OCI-LY7 (cell line): ENCODE results near the gene KRT28.

Source experiments
- EZH2phosphoT487 ChIP-seq: fragments of 200-600 bp; sonication (generic); IDR thresholded peaks from 2 replicates; pipeline ENCODE4 v1.6.1; 2018; ENCODE audit warnings: low read depth, borderline replicate concordance, mild to moderate bottlenecking, mixed run types, antibody characterized with exemption, low read length, moderate library complexity, mixed read lengths
- TF ChIP-seq, protein P1 (sequence below): fragments of 200-600 bp; sonication (generic); conservative IDR thresholded peaks from 2 replicates; pipeline ENCODE4 v1.5.1; 2014; ENCODE audit warnings: mild to moderate bottlenecking, antibody characterized with exemption, low read length, moderate library complexity, mixed read lengths

DNA sequence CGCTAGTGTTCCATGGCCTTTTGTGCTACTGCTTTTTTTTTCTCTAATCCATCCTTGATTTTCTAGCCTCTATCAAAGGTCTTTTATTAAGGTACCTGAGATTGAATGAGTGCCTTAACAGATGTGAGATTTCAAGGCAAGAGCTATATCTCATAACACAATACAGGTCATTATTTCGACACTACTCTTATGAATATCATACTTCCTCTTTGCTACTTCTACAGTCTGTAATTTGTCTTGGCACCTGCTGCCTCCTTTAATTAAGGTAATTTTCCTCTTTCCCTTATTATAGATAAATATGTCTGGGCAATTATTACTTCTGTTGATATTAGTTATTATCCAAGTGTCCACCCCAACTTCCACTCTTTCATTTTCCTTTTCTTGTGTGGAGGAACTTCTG is 5.3 kb downstream of the KRT28 start:
- TF ChIP-seq, protein P1, sequence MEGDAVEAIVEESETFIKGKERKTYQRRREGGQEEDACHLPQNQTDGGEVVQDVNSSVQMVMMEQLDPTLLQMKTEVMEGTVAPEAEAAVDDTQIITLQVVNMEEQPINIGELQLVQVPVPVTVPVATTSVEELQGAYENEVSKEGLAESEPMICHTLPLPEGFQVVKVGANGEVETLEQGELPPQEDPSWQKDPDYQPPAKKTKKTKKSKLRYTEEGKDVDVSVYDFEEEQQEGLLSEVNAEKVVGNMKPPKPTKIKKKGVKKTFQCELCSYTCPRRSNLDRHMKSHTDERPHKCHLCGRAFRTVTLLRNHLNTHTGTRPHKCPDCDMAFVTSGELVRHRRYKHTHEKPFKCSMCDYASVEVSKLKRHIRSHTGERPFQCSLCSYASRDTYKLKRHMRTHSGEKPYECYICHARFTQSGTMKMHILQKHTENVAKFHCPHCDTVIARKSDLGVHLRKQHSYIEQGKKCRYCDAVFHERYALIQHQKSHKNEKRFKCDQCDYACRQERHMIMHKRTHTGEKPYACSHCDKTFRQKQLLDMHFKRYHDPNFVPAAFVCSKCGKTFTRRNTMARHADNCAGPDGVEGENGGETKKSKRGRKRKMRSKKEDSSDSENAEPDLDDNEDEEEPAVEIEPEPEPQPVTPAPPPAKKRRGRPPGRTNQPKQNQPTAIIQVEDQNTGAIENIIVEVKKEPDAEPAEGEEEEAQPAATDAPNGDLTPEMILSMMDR: no peak
- no peak for TF ChIP-seq EZH2phosphoT487
